GM19372 (cell line): ENCODE results near the gene CENPX.
"Not testable (repeated sequence)": the region's sequence is repeated elsewhere in the genome, so short reads cannot be mapped to it uniquely, and the experiment has no call there.

Experiments used
- ATAC-seq: cut with Tn5 transposase; IDR thresholded peaks from one replicate; pipeline ENCODE4 v1.9.1; 2021; ENCODE audit warnings: mild to moderate bottlenecking, low read depth, moderate library complexity; ENCODE audit not compliant: unreplicated experiment

The CENPX gene

GRCh38 chr17:82042649-82043048 is 20.0 kb upstream of the CENPX start:
- ATAC-seq: no peak

- ATAC-seq: no peak
Measured at GRCh38 chr17:82041144-82041814, 18.6 kb upstream of the CENPX start.

- ATAC-seq: no peak
Measured at GRCh38 chr17:82039695-82040299, 17.1 kb upstream of the CENPX start.

- not testable (repeated sequence) for ATAC-seq
Measured at GRCh38 chr17:82038796-82039409, 16.2 kb upstream of the CENPX start.

GRCh38 chr17:82037889-82038195 is 15.2 kb upstream of the CENPX start:
- no peak for ATAC-seq

- peak; percentile 85 for ATAC-seq
Measured at GRCh38 chr17:82037092-82037888, 14.6 kb upstream of the CENPX start, which contains the start of gene DCXR. Gene DCXR, minus strand, starts transcription at chr17:82037697. Its CDS starts 15 bp downstream, at chr17:82037682.

GRCh38 chr17:82036634-82037091 is 14.0 kb upstream of the CENPX start:
- ATAC-seq: no peak

GRCh38 chr17:82035956-82036633 is 13.4 kb upstream of the CENPX start:
- ATAC-seq: no peak

- ATAC-seq: no peak
Measured at GRCh38 chr17:82035488-82035887, 12.8 kb upstream of the CENPX start.

- no peak for ATAC-seq
Measured at GRCh38 chr17:82034371-82035011, 11.8 kb upstream of the CENPX start.

- ATAC-seq: no peak
Measured at GRCh38 chr17:82033359-82034085, 10.8 kb upstream of the CENPX start.

GRCh38 chr17:82031885-82032627 is 9.4 kb upstream of the CENPX start:
- no peak for ATAC-seq

- ATAC-seq: no peak
Measured at GRCh38 chr17:82031303-82031884, 8.7 kb upstream of the CENPX start, which contains the start of gene RAC3. Gene RAC3, plus strand, starts transcription at chr17:82031678. Its CDS starts 84 bp downstream, at chr17:82031762.

- ATAC-seq: no peak
Measured at GRCh38 chr17:82030470-82031302, 8.0 kb upstream of the CENPX start.

GRCh38 chr17:82029990-82030469 is 7.4 kb upstream of the CENPX start:
- no peak for ATAC-seq

- no peak for ATAC-seq
Measured at GRCh38 chr17:82029391-82029790, 6.7 kb upstream of the CENPX start.

- ATAC-seq: no peak
Measured at GRCh38 chr17:82028966-82029365, 6.3 kb upstream of the CENPX start.
